ENCODE results near the gene GPR17.

The GPR17 gene

DNA sequence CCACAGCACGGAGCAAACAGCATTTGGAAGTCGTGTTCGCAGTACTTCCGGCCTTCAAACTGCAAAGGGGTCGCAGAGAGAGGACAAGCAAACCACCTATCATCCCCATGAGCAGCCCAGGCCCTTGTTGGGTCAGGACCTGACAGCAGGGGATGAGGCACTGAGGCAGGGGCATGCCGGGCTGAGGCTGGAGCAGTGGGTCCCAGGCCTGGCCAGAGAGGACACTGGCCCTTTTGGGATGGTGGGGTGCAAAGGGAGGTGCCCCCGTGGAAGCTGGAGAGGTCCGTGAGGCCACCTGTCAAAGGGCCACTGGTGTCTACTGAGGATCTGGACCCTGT lies 8.9 kb downstream of the GPR17 start:
- no peak for DNase-seq (ENCODE audit: low read depth, low spot score)

- DNase-seq (ENCODE audit: low read depth, low spot score) = no peak
These were observed 9.5 kb downstream of the GPR17 start for GRCh38 chr2:127655209-127656073.

GRCh38 chr2:127656569-127657231 lies 10.7 kb downstream of the GPR17 start:
- DNase-seq (ENCODE audit: low read depth, low spot score) = no peak

- DNase-seq (ENCODE audit: low read depth, low spot score) = no peak
These were observed 11.3 kb downstream of the GPR17 start for GRCh38 chr2:127657232-127657595.

- no peak for DNase-seq (ENCODE audit: low read depth, low spot score)
These were observed 12.2 kb downstream of the GPR17 start for GRCh38 chr2:127658146-127658545.

DNA sequence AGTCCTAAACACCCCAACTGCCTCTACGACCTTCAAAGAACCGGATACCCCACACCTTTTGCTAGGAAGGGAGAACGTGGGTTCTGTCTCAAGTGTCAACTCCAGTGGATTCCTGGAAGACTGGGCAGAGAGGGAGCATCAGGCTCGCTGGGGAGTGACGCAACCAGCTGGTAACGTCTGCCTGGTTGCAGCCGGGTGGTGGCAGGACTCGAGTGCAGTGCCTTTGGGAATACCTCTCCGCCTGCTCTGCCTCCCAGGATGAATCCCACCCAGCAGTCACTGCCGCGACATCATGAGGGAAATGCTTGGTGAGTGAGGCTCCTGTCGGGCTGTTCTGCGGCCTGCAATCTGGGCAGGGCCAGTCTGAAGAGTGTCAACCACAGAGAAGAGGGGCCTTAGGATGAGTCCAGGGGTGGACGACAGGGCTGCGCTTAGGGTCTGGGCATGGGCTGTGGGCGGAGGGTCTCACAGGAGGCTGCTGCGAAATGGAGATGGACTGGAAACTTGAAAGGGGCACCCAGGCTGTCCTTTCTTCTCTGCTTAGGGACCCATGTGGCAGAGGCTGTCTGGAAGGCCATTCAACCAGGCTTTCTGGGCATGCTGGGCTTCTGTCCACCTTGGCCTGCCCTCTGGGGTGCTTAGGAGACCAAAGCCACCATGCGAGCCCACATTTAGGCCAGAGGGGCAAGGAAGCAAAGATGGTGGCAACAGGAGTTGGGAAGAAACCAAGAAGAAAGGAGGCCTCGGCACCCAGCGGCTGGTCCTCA lies 12.9 kb downstream of the GPR17 start:
- DNase-seq (ENCODE audit: low read depth, low spot score) = no peak

DNA sequence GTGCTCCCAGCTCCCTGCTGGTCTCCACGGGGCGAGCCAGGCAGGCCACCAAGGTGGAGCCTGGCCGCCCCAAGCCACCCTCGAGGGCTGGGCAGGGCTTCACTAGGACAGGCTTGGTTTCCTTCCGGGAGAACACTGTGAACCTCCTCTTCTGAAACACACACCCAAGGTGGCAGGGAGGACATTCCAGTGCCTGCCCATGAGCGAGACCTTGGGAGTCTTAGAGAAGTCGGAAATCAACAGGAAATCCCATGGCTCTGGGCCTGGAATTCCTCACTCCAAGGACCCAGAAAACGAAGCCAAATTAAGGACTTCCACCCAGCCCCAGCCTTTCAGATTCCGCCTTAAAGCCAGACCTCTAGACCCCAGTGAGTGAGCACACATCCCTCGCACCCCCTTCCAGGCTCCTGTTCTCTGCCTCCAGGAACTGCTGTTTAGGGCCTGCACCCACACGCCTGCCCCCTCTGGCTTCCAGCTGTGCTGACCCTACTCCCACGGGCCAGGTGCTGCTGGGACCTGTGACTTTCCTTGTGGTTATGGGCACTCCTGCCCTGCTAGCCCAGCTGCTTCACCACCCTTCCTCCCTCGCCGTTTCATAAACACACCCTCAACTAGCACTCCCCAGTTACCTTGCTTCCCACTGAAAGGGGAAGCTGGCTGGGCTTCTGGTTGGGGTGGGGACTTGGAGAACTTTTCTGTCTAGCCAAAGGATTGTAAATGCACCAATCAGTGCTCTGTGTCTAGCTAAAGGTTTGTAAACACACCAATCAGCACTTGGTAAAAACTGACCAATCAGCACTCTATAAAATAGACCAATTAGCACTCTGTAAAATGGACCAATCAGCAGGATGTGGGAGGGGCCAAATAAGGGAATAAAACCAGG lies 13.7 kb downstream of the GPR17 start:
- DNase-seq (ENCODE audit: low read depth, low spot score) = no peak

DNA sequence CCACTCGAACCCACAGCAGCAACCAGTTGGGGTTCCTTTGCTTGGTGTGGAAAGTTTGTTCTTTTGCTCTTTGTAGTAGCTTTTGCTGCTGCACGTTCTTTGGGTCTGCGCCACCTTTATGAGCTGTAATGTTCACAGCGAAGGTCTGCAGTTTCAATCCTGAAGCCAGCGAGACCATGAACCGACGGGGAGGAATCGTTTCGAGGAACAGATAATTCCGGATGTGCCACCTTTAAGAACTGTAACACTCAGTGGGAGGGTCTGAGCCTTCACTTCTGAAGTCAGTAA lies 14.3 kb downstream of the GPR17 start:
- DNase-seq (ENCODE audit: low read depth, low spot score) = no peak

DNA sequence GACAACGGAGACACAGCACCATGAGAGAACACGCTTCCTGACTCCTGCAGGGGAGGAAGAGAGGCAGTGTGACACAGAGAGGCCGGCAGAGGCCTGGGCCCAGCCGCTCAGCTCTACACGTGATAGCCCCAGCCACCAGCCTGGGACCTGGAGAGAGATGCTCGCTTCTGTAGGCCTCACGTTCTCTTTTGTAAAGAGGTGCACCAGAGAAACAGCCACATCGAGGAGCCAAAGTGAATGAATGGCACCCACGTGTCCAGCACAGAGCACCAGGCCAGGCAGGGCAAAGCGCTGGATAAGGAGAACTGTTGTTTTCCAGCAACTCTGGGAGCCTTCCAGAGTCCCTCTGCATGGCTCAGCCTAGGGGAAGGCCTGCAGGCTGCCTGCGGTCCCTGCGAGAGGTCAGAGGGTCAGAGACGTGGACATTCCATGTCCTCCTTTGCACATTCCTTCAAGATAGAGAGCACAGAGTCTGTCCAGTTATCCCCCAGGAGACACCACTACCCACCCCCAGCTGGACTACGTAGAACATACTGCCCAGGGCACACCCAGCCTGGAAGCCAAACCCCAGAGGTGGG lies 15.2 kb downstream of the GPR17 start:
- no peak for DNase-seq (ENCODE audit: low read depth, low spot score)

- no peak for DNase-seq (ENCODE audit: low read depth, low spot score)
These were observed 16.1 kb downstream of the GPR17 start for GRCh38 chr2:127661949-127662510.

- DNase-seq (ENCODE audit: low read depth, low spot score) = no peak
These were observed 17.1 kb downstream of the GPR17 start for GRCh38 chr2:127662937-127663565.

GRCh38 chr2:127663566-127664064 lies 17.7 kb downstream of the GPR17 start:
- no peak for DNase-seq (ENCODE audit: low read depth, low spot score)

GRCh38 chr2:127664065-127664894 lies 18.3 kb downstream of the GPR17 start:
- DNase-seq (ENCODE audit: low read depth, low spot score) = no peak

DNA sequence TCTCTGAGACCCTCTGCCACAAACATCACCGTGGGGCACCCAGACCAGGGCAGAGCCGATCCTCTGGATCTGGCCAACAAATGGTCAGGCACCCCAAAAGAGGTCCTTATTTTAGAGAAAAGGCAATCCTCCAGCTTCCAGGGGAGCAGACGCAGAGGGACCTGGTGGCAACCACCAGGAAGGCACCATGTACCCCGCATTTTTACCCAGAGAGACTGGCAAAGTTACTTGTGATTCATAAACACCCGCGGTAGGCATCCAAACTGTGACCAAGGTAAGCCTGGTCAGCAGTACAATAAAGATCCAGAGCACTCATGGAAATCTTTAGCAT lies 18.9 kb downstream of the GPR17 start:
- no peak for DNase-seq (ENCODE audit: low read depth, low spot score)

DNA sequence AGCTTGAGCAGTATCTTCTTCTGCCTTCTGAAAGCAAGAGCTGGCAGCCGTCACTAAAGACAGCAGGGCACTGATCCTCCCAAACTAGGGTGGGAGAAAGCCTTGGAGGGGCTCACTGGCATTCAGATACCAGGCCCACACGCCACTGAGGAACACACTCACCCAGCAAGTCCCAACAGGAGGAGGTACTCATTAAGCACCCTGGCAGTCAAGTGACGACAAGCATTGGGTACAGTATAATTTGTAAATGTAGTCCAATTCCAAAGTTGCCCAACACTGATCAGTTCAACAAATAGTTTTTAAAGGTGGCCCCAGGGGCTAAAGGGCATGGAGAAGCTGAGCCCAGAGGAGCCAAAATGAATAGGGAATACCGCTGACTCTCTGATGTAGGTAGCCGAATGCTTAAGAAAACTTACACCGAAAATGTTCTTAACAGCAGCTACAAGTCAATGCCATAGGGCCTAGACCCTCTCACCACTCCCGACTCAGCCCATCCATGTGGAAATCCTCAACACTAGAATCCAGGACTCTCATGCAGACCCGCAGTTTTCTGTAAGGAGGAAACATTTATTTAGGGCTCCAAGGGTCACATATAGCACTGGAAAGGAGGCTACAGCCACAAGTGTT lies 19.4 kb downstream of the GPR17 start:
- DNase-seq (ENCODE audit: low read depth, low spot score) = no peak

DNA sequence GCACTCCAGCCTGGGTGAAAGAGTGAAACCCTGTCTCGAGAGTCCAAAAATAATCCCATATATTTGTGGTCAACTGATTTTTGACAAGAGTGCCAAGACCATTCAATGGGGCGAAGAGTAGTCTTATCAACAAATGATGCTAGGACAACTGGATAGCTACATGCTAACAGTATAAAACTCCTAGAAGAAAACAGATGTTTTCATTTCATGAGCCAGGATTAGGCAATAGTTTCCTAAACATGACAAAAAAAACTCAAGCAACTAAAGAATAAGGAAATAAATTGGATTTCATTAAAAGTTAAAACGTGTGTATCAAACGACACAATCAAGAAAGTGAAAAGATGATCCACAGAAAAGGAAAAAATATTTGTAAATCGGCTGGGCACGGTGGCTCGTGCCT lies 23.1 kb downstream of the GPR17 start:
- DNase-seq (ENCODE audit: low read depth, low spot score) = no peak

- DNase-seq (ENCODE audit: low read depth, low spot score) = no peak
These were observed 24.4 kb downstream of the GPR17 start for GRCh38 chr2:127670055-127670956.

DNA sequence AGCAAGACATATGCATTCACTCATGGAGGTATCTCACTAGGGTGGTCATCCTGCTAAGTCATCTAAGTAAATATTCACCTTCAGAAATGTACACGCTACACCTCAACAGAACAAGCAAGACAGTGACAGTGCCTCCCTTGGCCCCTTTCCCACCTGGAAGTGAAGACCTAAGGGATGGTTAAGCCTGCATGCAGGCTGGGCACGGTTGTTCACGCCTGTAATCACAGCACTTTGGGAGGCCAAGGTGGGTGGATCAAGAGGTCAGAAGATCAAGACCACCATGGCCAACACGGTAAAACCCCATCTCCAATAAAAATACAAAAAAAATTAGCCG lies 25.0 kb downstream of the GPR17 start:
- no peak for DNase-seq (ENCODE audit: low read depth, low spot score)

Measured in smooth muscle cell of the brain vasculature (primary cell).